Measurements from ENCODE around the gene UBE2B. TPM values are rescaled to one million over a fixed set of nuclear protein-coding genes. Genes with fewer than 3 reads are reported as not detected.

UBE2B gene
- polyA plus RNA-seq, 3 donors = 30.6 to 68.6 (median 43.4) TPM

DNA sequence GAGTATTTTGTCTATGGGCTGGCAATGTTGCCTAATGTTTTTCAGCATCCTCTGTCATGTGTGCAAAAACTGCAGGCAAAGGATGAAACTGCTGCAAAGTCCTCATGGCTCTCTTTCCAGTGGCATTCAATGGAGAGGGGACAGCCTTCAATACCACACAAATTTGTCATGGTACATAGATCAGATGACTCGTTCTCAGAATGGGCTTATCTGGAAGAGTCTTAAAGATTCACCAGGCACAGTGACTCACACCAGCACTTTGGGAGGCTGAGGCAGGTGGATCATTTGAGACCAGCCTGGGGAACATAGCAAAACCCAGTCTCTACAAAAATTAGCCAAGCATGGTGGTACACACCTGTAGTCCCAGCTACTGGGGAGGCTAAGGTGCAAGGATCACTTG lies 35.0 kb downstream of the UBE2B start:
- Histone ChIP-seq H4K20me1 (ENCODE audit: insufficient read depth, low read length) (no peaks in the 10 kb centered on the region), H3K79me2 (ENCODE audit: insufficient read depth, low read length) (peaks cover 12% of the 10 kb centered on the region), H3K9ac (ENCODE audit: insufficient read depth, low read length, poor library complexity, severe bottlenecking) (no peak overlapping the region), H3K4me2 (replicated peaks; ENCODE audit: extremely low read depth, low read length, poor library complexity, severe bottlenecking) (no peak overlapping the region), H3K36me3 (replicated peaks in 1 of 2; ENCODE audit: control insufficient read depth in 1 of 2, insufficient read depth in 2 of 2, low read length in 2 of 2) (peaks cover 3 to 35% of the 10 kb centered on the region in 2 donors), H3K9me3 (replicated peaks in 1 of 2; ENCODE audit: control insufficient read depth in 1 of 2, insufficient read depth in 1 of 2, low read length in 2 of 2) (no peaks in the 10 kb centered on the region), H3K4me1 (ENCODE audit: control insufficient read depth in 1 of 2, insufficient read depth in 2 of 2, low read length in 2 of 2) (peaks cover 10% of the 10 kb centered on the region in 2 donors), H3K27ac (ENCODE audit: low read depth in 1 of 2, low read length in 2 of 2) (no peak overlapping the region), H3K27me3 (ENCODE audit: control insufficient read depth in 2 of 2, insufficient read depth in 2 of 2, low read length in 2 of 2) (no peaks in the 10 kb centered on the region), H3K4me3 (replicated peaks in 1 of 3; ENCODE audit: low read depth in 2 of 3, low read length in 3 of 3) (no peak overlapping the region), H2AFZ (ENCODE audit: insufficient read depth, low read depth, low read length, poor library complexity, severe bottlenecking) (no peak overlapping the region)
- H3K4me1 Mint-ChIP-seq = peaks cover 20% of the 10 kb centered on the region
- peak in 1 of 3 donors; percentile 6 for DNase-seq
- TF ChIP-seq, protein P1, sequence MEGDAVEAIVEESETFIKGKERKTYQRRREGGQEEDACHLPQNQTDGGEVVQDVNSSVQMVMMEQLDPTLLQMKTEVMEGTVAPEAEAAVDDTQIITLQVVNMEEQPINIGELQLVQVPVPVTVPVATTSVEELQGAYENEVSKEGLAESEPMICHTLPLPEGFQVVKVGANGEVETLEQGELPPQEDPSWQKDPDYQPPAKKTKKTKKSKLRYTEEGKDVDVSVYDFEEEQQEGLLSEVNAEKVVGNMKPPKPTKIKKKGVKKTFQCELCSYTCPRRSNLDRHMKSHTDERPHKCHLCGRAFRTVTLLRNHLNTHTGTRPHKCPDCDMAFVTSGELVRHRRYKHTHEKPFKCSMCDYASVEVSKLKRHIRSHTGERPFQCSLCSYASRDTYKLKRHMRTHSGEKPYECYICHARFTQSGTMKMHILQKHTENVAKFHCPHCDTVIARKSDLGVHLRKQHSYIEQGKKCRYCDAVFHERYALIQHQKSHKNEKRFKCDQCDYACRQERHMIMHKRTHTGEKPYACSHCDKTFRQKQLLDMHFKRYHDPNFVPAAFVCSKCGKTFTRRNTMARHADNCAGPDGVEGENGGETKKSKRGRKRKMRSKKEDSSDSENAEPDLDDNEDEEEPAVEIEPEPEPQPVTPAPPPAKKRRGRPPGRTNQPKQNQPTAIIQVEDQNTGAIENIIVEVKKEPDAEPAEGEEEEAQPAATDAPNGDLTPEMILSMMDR (IDR thresholded peaks at IDR 0.05) = no peak
- no peak overlapping the region for H3K4me3 Mint-ChIP-seq
- peaks cover 16 to 32% of the 10 kb centered on the region in 2 donors for H3K36me3 Mint-ChIP-seq
- no peaks in the 10 kb centered on the region for H3K27me3 Mint-ChIP-seq (ENCODE audit: low read depth in 3 of 3)
- WGBS (ENCODE audit: insufficient coverage) = no CpG with 5 or more reads among the region's 1 CpG
- H3K9me3 Mint-ChIP-seq = peaks cover 0 to 3% (median 0%) of the 10 kb centered on the region in 7 donors
- H3K27ac Mint-ChIP-seq = no peak overlapping the region
- intact Hi-C loops (cut with micrococcal nuclease) = no loop called here

DNA sequence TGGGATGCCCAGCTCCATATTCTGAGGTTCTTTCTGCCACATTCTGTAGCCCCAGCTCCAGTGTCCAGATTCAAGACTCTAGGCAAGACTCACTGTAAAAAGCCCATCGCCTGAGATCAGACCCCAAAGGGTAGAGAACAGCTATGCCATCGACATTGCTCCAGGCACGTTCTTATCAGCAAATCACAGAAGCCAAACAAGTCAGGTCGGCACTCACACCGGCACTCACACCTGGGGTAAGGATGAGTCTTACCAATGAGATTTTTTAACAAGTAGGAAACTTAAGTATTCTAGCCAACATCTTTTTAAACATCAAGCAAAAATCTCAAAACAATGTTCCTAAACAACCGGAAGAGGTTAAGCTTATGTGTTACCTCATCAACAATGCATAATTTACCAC lies 38.0 kb downstream of the UBE2B start:
- Mint-ChIP-seq H3K4me3 (no peak overlapping the region), H3K36me3 (peaks cover 9 to 20% of the 10 kb centered on the region in 2 donors), H3K9me3 (peaks cover 0 to 8% (median 0%) of the 10 kb centered on the region in 7 donors), H3K27me3 (ENCODE audit: low read depth in 3 of 3) (peaks cover 0 to 2% (median 0%) of the 10 kb centered on the region in 3 donors), H3K4me1 (peaks cover 29% of the 10 kb centered on the region), H3K27ac (peak overlapping the region in 2 of 7 donors; percentile 21 to 70)
- no peak overlapping the region for H3K9ac ChIP-seq (ENCODE audit: insufficient read depth, low read length, poor library complexity, severe bottlenecking)
- H3K27ac ChIP-seq (ENCODE audit: low read depth in 1 of 2, low read length in 2 of 2) = no peak overlapping the region
- H3K4me3 ChIP-seq (replicated peaks in 1 of 3; ENCODE audit: low read depth in 2 of 3, low read length in 3 of 3) = no peak overlapping the region
- peaks cover 17% of the 10 kb centered on the region for H3K79me2 ChIP-seq (ENCODE audit: insufficient read depth, low read length)
- H4K20me1 ChIP-seq (ENCODE audit: insufficient read depth, low read length) = no peaks in the 10 kb centered on the region
- no peaks in the 10 kb centered on the region for H3K9me3 ChIP-seq (replicated peaks in 1 of 2; ENCODE audit: control insufficient read depth in 1 of 2, insufficient read depth in 1 of 2, low read length in 2 of 2)
- no CpG with 5 or more reads among the region's 6 CpGs for WGBS (ENCODE audit: insufficient coverage)
- no peak for DNase-seq
- H3K4me2 ChIP-seq (replicated peaks; ENCODE audit: extremely low read depth, low read length, poor library complexity, severe bottlenecking) = no peak overlapping the region
- intact Hi-C loops (cut with micrococcal nuclease) = no loop called here
- peaks cover 17 to 21% of the 10 kb centered on the region in 2 donors for H3K4me1 ChIP-seq (ENCODE audit: control insufficient read depth in 1 of 2, insufficient read depth in 2 of 2, low read length in 2 of 2)
- H3K36me3 ChIP-seq (replicated peaks in 1 of 2; ENCODE audit: control insufficient read depth in 1 of 2, insufficient read depth in 2 of 2, low read length in 2 of 2) = peaks cover 3 to 30% of the 10 kb centered on the region in 2 donors
- no peak overlapping the region for H2AFZ ChIP-seq (ENCODE audit: insufficient read depth, low read depth, low read length, poor library complexity, severe bottlenecking)
- TF ChIP-seq, protein P1 (IDR thresholded peaks at IDR 0.05) = no peak
- H3K27me3 ChIP-seq (ENCODE audit: control insufficient read depth in 2 of 2, insufficient read depth in 2 of 2, low read length in 2 of 2) = no peaks in the 10 kb centered on the region
